ENCODE measurements around the gene PRDM16. TPM values are rescaled to one million over a fixed set of nuclear protein-coding genes. Genes with fewer than 3 reads are reported as not detected.

The PRDM16 gene
- total and polyA plus RNA-seq, 2 donors (not counting 1 experiment from before 2014, with no cell fraction given): 0.03 to 0.12 TPM

- peaks cover 26% of the 10 kb centered on the region for H3K27me3 Mint-ChIP-seq
- ChIA-PET POLR2A (no interaction called here), CTCF (no interaction called here)
- no peak overlapping the region for H2AFZ ChIP-seq (ENCODE audit: insufficient read depth, low read depth, low read length, poor library complexity, severe bottlenecking)
- ATAC-seq (ENCODE audit: low read depth) (no peak), DNase-seq (no peak)
- H3K4me1 Mint-ChIP-seq: peaks cover 3% of the 10 kb centered on the region
- H3K4me2 ChIP-seq (replicated peaks; ENCODE audit: low read depth, low read length, poor library complexity, severe bottlenecking): no peak overlapping the region
- no peak overlapping the region for H3K9ac ChIP-seq (ENCODE audit: low read length)
- TF ChIP-seq CTCF (IDR thresholded peaks at IDR 0.05) (no peak), EZH2 (IDR thresholded peaks at IDR 0.05; ENCODE audit: borderline replicate concordance, insufficient read depth, low read depth, low read length, poor library complexity, severe bottlenecking) (no peak)
- H4K20me1 ChIP-seq (ENCODE audit: control insufficient read depth, insufficient read depth, low read length, poor library complexity, severe bottlenecking): no peaks in the 10 kb centered on the region
- no peaks in the 10 kb centered on the region for H3K36me3 ChIP-seq (replicated peaks in 1 of 2; ENCODE audit: control extremely low read depth in 1 of 2, control insufficient read depth in 1 of 2, extremely low read depth in 1 of 2, insufficient read depth in 2 of 2, low read length in 1 of 2)
- H3K27ac Mint-ChIP-seq: no peak overlapping the region
- peaks cover 0 to 36% (median 21%) of the 10 kb centered on the region in 4 experiments for H3K27me3 ChIP-seq (replicated peaks in 1 of 4; ENCODE audit: control extremely low read depth in 1 of 4, control insufficient read depth in 3 of 4, insufficient read depth in 4 of 4, low read length in 3 of 4)
- 84% methylated on average over 4 of the region's 9 CpGs for WGBS (ENCODE audit: insufficient coverage)
- intact Hi-C loops (cut with micrococcal nuclease): loop anchor here (5.0 kb wide), 1 partner anchor 352 kb away; no protein-coding TSS in a partner anchor
- H3K4me3 ChIP-seq (ENCODE audit: control extremely low read depth in 1 of 5, extremely low read depth in 1 of 5, insufficient read depth in 1 of 5, low read depth in 2 of 5, low read length in 4 of 5): no peak overlapping the region
- H3K79me2 ChIP-seq (ENCODE audit: control insufficient read depth, insufficient read depth, low read length): no peaks in the 10 kb centered on the region
- peaks cover 2% of the 10 kb centered on the region for H3K9me3 Mint-ChIP-seq (ENCODE audit: insufficient read depth)
- H3K4me1 ChIP-seq (ENCODE audit: control insufficient read depth in 2 of 2, insufficient read depth in 2 of 2, low read length in 2 of 2): peaks cover 16 to 20% of the 10 kb centered on the region in 2 donors
- peaks cover 0 to 23% (median 4%) of the 10 kb centered on the region in 3 donors for H3K9me3 ChIP-seq (ENCODE audit: control extremely low read depth in 1 of 3, control insufficient read depth in 2 of 3, insufficient read depth in 1 of 3, low read length in 2 of 3)
- no peak overlapping the region for H3K4me3 Mint-ChIP-seq
- no peak overlapping the region for H3K27ac ChIP-seq (ENCODE audit: low read length in 2 of 2)
These were observed 381.3 kb downstream of the PRDM16 start for GRCh38 chr1:3450202-3450863.

GRCh38 chr1:3450983-3451382, 382.0 kb downstream of the PRDM16 start:
- H3K27me3 Mint-ChIP-seq: peaks cover 26% of the 10 kb centered on the region

More at GRCh38 chr1:3450983-3451382, 382.0 kb downstream of the PRDM16 start:
- Histone ChIP-seq H3K27ac (ENCODE audit: low read length in 2 of 2) (no peak overlapping the region), H2AFZ (ENCODE audit: insufficient read depth, low read depth, low read length, poor library complexity, severe bottlenecking) (no peak overlapping the region), H3K27me3 (replicated peaks in 1 of 4; ENCODE audit: control extremely low read depth in 1 of 4, control insufficient read depth in 3 of 4, insufficient read depth in 4 of 4, low read length in 3 of 4) (peaks cover 0 to 42% (median 21%) of the 10 kb centered on the region in 4 experiments), H3K4me1 (ENCODE audit: control insufficient read depth in 2 of 2, insufficient read depth in 2 of 2, low read length in 2 of 2) (peaks cover 16 to 20% of the 10 kb centered on the region in 2 donors), H3K79me2 (ENCODE audit: control insufficient read depth, insufficient read depth, low read length) (no peaks in the 10 kb centered on the region), H3K9ac (ENCODE audit: low read length) (no peak overlapping the region), H3K36me3 (replicated peaks in 1 of 2; ENCODE audit: control extremely low read depth in 1 of 2, control insufficient read depth in 1 of 2, extremely low read depth in 1 of 2, insufficient read depth in 2 of 2, low read length in 1 of 2) (no peaks in the 10 kb centered on the region), H4K20me1 (ENCODE audit: control insufficient read depth, insufficient read depth, low read length, poor library complexity, severe bottlenecking) (no peaks in the 10 kb centered on the region), H3K4me2 (replicated peaks; ENCODE audit: low read depth, low read length, poor library complexity, severe bottlenecking) (no peak overlapping the region), H3K9me3 (ENCODE audit: control extremely low read depth in 1 of 3, control insufficient read depth in 2 of 3, insufficient read depth in 1 of 3, low read length in 2 of 3) (peaks cover 0 to 17% (median 3%) of the 10 kb centered on the region in 3 donors), H3K4me3 (ENCODE audit: control extremely low read depth in 1 of 5, extremely low read depth in 1 of 5, insufficient read depth in 1 of 5, low read depth in 2 of 5, low read length in 4 of 5) (no peak overlapping the region)
- Mint-ChIP-seq H3K27ac (no peak overlapping the region), H3K4me1 (peaks cover 3% of the 10 kb centered on the region), H3K4me3 (no peak overlapping the region), H3K9me3 (ENCODE audit: insufficient read depth) (peaks cover 2% of the 10 kb centered on the region)
- no peak for TF ChIP-seq CTCF (IDR thresholded peaks at IDR 0.05)
- TF ChIP-seq EZH2 (IDR thresholded peaks at IDR 0.05; ENCODE audit: borderline replicate concordance, insufficient read depth, low read depth, low read length, poor library complexity, severe bottlenecking): no peak
- ChIA-PET CTCF (no interaction called here), POLR2A (no interaction called here)
- intact Hi-C loops (cut with micrococcal nuclease): loop anchor here (5.0 kb wide), 1 partner anchor 351 kb away; no protein-coding TSS in a partner anchor
- WGBS (ENCODE audit: insufficient coverage): 72% methylated on average over 12 of the region's 12 CpGs
- ATAC-seq (ENCODE audit: low read depth) (no peak), DNase-seq (no peak)
